ENCODE results near the gene CTNNA1. TPM values are rescaled to one million over a fixed set of nuclear protein-coding genes. Genes with fewer than 3 reads are reported as not detected.

The CTNNA1 gene
- total and polyA plus RNA-seq, 4 donors = 115 to 480 (median 302) TPM

DNA sequence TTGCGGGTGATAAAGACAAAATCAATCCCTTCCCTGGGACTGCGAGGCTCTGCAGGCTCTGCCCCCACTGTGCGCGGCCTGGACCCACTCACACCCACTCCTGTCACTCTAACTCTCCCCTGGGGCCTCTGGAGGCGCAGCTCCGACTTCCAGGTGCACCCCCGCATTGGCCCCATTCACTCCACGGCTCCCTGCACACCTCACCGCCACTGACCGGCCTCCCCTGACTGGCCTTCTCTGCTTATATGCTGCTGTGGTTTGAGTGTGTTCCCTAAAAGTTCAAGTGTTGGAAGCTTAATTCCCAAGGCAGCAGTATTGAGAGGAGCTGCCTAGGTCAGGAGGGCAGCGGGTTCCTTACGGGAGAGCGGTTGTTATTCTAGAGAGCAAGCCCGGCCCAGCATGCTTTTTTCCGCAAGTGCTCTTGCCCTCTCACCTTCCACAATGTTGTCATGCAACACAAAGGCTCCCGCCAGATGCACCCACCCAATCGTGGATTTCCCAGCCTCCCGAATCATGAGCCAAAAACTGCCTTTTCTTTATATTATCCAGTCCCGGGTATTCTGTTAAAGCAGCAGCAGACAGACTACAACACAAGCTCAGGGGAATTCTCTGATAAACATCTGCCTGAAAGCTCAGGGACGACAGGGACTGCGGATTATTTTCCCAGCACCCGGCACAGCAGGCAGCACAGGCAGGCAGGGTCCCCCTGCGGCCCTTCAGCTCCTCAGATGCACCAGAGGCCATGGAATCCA, 195.4 kb downstream of the CTNNA1 start:
- Histone ChIP-seq H3K36me3 (ENCODE audit: control insufficient read depth in 4 of 4, insufficient read depth in 4 of 4, low read length in 4 of 4) (peaks cover 0 to 18% (median 14%) of the 10 kb centered on the region in 4 donors), H3K27me3 (ENCODE audit: control insufficient read depth in 3 of 3, insufficient read depth in 3 of 3, low read length in 2 of 3) (no peaks in the 10 kb centered on the region), H3K4me1 (ENCODE audit: control insufficient read depth in 5 of 5, insufficient read depth in 5 of 5, low read length in 5 of 5) (peaks cover 7 to 67% (median 27%) of the 10 kb centered on the region in 5 donors), H3K9ac (ENCODE audit: insufficient read depth in 1 of 2, low read length in 2 of 2) (no peak overlapping the region), H3K4me3 (no peak overlapping the region), H3K9me3 (ENCODE audit: control insufficient read depth in 4 of 4, insufficient read depth in 3 of 4, low read length in 3 of 4) (no peaks in the 10 kb centered on the region), H3K27ac (ENCODE audit: low read depth in 1 of 2, low read length in 1 of 2) (no peak overlapping the region)
- no peak for ATAC-seq (ENCODE audit: insufficient read depth, low FRiP score)
- 86 to 89% methylated on average over 23 of the region's 23 CpGs for WGBS, 2 donors
- TF ChIP-seq, protein P1, sequence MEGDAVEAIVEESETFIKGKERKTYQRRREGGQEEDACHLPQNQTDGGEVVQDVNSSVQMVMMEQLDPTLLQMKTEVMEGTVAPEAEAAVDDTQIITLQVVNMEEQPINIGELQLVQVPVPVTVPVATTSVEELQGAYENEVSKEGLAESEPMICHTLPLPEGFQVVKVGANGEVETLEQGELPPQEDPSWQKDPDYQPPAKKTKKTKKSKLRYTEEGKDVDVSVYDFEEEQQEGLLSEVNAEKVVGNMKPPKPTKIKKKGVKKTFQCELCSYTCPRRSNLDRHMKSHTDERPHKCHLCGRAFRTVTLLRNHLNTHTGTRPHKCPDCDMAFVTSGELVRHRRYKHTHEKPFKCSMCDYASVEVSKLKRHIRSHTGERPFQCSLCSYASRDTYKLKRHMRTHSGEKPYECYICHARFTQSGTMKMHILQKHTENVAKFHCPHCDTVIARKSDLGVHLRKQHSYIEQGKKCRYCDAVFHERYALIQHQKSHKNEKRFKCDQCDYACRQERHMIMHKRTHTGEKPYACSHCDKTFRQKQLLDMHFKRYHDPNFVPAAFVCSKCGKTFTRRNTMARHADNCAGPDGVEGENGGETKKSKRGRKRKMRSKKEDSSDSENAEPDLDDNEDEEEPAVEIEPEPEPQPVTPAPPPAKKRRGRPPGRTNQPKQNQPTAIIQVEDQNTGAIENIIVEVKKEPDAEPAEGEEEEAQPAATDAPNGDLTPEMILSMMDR (IDR thresholded peaks at IDR 0.05; ENCODE audit: control extremely low read depth, extremely low read depth) = no peak
- DNase-seq = peak in 2 of 3 donors; percentile 60 to 63

DNA sequence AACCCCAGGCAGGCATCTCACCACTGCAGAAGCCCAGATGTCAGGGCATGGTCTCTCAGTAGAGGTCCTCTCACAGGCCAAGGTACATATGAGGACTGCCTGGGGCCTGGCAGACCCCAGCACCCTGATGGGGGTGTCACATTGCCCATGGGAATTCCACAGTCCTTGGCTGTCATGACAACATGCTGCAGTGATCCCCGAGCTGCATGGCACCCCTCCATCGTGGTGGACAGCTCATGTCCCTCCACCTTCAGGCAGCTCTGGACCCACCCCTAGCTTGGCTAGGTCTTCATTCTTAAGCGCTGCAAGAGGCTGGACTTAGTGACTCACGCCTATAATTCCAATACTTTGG, 196.0 kb downstream of the CTNNA1 start:
- Histone ChIP-seq H3K27me3 (ENCODE audit: control insufficient read depth in 3 of 3, insufficient read depth in 3 of 3, low read length in 2 of 3) (no peaks in the 10 kb centered on the region), H3K9ac (ENCODE audit: insufficient read depth in 1 of 2, low read length in 2 of 2) (no peak overlapping the region), H3K27ac (ENCODE audit: low read depth in 1 of 2, low read length in 1 of 2) (no peak overlapping the region), H3K9me3 (ENCODE audit: control insufficient read depth in 4 of 4, insufficient read depth in 3 of 4, low read length in 3 of 4) (no peaks in the 10 kb centered on the region), H3K36me3 (ENCODE audit: control insufficient read depth in 4 of 4, insufficient read depth in 4 of 4, low read length in 4 of 4) (peaks cover 0 to 17% (median 14%) of the 10 kb centered on the region in 4 donors), H3K4me3 (no peak overlapping the region), H3K4me1 (ENCODE audit: control insufficient read depth in 5 of 5, insufficient read depth in 5 of 5, low read length in 5 of 5) (peaks cover 7 to 72% (median 30%) of the 10 kb centered on the region in 5 donors)
- WGBS, 2 donors = 90 to 95% methylated on average over 4 of the region's 4 CpGs
- TF ChIP-seq, protein P1 (IDR thresholded peaks at IDR 0.05; ENCODE audit: control extremely low read depth, extremely low read depth) = no peak
- DNase-seq (no peak), ATAC-seq (ENCODE audit: insufficient read depth, low FRiP score) (no peak)

DNA sequence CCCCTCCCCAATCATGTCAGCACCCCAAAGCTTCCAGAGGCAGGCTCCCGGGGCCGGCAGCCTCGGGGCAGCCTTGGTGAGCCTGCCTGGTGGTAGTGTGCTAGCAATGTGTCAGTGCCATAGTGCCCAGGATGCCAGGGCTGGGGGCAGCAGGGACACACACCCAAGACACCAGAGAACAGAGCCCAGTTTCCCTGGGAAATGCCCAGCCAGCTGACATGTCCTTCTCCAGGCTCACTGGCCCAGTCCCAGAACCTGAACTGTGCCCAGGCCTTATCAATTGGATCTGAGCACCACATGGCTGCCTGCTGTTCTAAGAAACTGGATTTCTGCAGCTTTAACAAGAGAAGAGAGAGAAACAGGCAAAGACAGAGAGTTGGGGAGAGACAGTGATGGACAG, 196.8 kb downstream of the CTNNA1 start:
- Histone ChIP-seq H3K9me3 (ENCODE audit: control insufficient read depth in 4 of 4, insufficient read depth in 3 of 4, low read length in 3 of 4) (no peaks in the 10 kb centered on the region), H3K9ac (ENCODE audit: insufficient read depth in 1 of 2, low read length in 2 of 2) (no peak overlapping the region), H3K36me3 (ENCODE audit: control insufficient read depth in 4 of 4, insufficient read depth in 4 of 4, low read length in 4 of 4) (peaks cover 0 to 14% (median 13%) of the 10 kb centered on the region in 4 donors), H3K4me3 (no peak overlapping the region), H3K27me3 (ENCODE audit: control insufficient read depth in 3 of 3, insufficient read depth in 3 of 3, low read length in 2 of 3) (no peaks in the 10 kb centered on the region), H3K27ac (ENCODE audit: low read depth in 1 of 2, low read length in 1 of 2) (no peak overlapping the region), H3K4me1 (ENCODE audit: control insufficient read depth in 5 of 5, insufficient read depth in 5 of 5, low read length in 5 of 5) (peaks cover 7 to 80% (median 36%) of the 10 kb centered on the region in 5 donors)
- WGBS, 2 donors = 88 to 100% methylated on average over 3 of the region's 3 CpGs
- DNase-seq (no peak), ATAC-seq (ENCODE audit: insufficient read depth, low FRiP score) (no peak)
- TF ChIP-seq, protein P1 (IDR thresholded peaks at IDR 0.05; ENCODE audit: control extremely low read depth, extremely low read depth) = no peak

Data from lung (tissue), 12 donors.